DND-41 (cell line): ENCODE measurements around the gene MYO16.

ENCODE experiments used
- CTCF ChIP-seq: IDR thresholded peaks from 2 replicates; pipeline ENCODE4 v1.5.1; 2012; ENCODE audit warnings: borderline replicate concordance, low read length, moderate library complexity, mild to moderate bottlenecking; ENCODE audit not compliant: poor library complexity, severe bottlenecking; ENCODE audit errors: extremely low read depth
- EZH2 ChIP-seq: IDR thresholded peaks from 3 replicates; pipeline ENCODE4 v1.6.1; 2012; ENCODE audit warnings: borderline replicate concordance, low read depth, mild to moderate bottlenecking, moderate library complexity, low read length, inconsistent platforms; ENCODE audit not compliant: severe bottlenecking

DNA sequence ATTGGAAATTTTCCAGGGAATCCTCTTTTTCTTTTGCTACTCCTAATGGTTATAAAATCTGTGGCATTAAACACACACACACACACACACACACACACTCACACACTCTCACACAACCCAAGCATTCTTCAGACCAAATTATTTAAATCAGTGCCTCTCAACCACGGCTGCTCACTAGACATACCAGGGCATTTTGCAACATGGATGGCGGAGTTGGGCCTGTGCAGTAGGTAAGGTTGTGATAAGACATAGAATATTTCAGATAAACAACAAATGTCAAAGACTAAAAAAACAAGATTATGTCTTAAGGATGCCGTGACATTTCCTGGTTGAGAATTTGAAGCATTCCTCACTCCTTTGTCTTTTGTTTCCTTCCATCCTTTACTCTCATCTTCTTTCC, 443.1 kb downstream of the MYO16 start:
- TF ChIP-seq CTCF (no peak), EZH2 (no peak)
